DOHH2 (cell line): ENCODE data around the gene MRPL55.

Experiments used
- CTCF ChIP-seq: fragments of 200-600 bp; sonication (generic); IDR thresholded peaks from one replicate; pipeline ENCODE4 v1.5.1; 2014; ENCODE audit warnings: antibody characterized with exemption, mild to moderate bottlenecking, low read depth, low read length; ENCODE audit not compliant: poor library complexity, severe bottlenecking
- EZH2phosphoT487 ChIP-seq: fragments of 200-600 bp; sonication (generic); IDR thresholded peaks from 2 replicates; pipeline ENCODE4 v1.6.1; 2017; ENCODE audit warnings: borderline replicate concordance, mild to moderate bottlenecking, antibody characterized with exemption, low read length, moderate library complexity, mixed read lengths

GRCh38 chr1:228156515-228156881, 47.4 kb upstream of the MRPL55 start:
- TF ChIP-seq CTCF: no peak
- no peak for TF ChIP-seq EZH2phosphoT487
